ENCODE data around the gene RGS11. TPM values are rescaled to one million over a fixed set of nuclear protein-coding genes. Genes with fewer than 3 reads are reported as not detected.

The RGS11 gene
- polyA plus RNA-seq, 1 donor (not counting 4 experiments of a cell fraction or from before 2014, with no cell fraction given) = not detected

DNA sequence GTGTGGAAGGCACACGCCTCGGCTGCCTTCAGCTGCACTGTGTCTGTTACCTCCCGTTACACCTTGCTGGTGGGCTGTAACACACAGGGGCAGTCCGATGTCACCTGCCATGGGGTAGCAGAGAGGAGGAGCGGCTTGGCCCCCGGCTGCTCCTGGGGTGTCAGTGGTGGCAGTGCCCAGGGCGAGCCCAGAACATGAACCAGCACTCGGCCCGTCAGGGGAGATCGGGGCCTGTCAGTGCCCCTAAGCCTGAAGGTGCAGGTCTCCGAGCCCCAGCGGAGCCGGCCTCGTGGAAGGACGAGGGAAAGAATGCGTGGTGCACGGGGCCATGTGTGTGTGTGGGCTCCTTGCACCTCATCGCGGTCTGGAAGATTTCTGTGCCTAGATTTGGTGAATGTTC, 15.4 kb downstream of the RGS11 start:
- dilution Hi-C loops (cut with MboI; ENCODE audit: extremely low pct_ligation_motif_present, low sequenced_read_pairs) = no loop called here
- Histone ChIP-seq H4K20me1 (ENCODE audit: control insufficient read depth, extremely low read depth, insufficient read depth, low read length) (no peaks in the 10 kb centered on the region), H3K27me3 (ENCODE audit: control insufficient read depth, extremely low read depth, insufficient read depth, low read length) (no peaks in the 10 kb centered on the region), H3K36me3 (ENCODE audit: control insufficient read depth in 2 of 2, extremely low read depth in 1 of 2, insufficient read depth in 2 of 2, low read length in 2 of 2) (peaks cover 0 to 16% of the 10 kb centered on the region in 2 experiments), H3K4me2 (ENCODE audit: control insufficient read depth, extremely low read depth, insufficient read depth, low read depth, low read length) (no peak overlapping the region), H3K9me3 (ENCODE audit: control insufficient read depth, low read depth, low read length) (no peaks in the 10 kb centered on the region), H3K9ac (ENCODE audit: control insufficient read depth, extremely low read depth, insufficient read depth, low read length) (no peak overlapping the region), H2AFZ (ENCODE audit: control insufficient read depth, low read length) (no peak overlapping the region), H3K4me3 (ENCODE audit: control insufficient read depth in 2 of 3, extremely low read depth in 1 of 3, insufficient read depth in 2 of 3, low read depth in 1 of 3, low read length in 3 of 3) (no peak overlapping the region), H3K4me1 (ENCODE audit: control insufficient read depth, extremely low read depth, insufficient read depth, low read length) (no peaks in the 10 kb centered on the region), H3K79me2 (ENCODE audit: control insufficient read depth, insufficient read depth, low read length) (no peaks in the 10 kb centered on the region), H3K9me1 (ENCODE audit: control insufficient read depth, extremely low read depth, insufficient read depth, low read length) (no peaks in the 10 kb centered on the region), H3K27ac (ENCODE audit: control insufficient read depth, insufficient read depth, low read length) (no peak overlapping the region)
- TF ChIP-seq EZH2 (IDR thresholded peaks at IDR 0.05; ENCODE audit: low read length) = no peak
- TF ChIP-seq, protein P1, sequence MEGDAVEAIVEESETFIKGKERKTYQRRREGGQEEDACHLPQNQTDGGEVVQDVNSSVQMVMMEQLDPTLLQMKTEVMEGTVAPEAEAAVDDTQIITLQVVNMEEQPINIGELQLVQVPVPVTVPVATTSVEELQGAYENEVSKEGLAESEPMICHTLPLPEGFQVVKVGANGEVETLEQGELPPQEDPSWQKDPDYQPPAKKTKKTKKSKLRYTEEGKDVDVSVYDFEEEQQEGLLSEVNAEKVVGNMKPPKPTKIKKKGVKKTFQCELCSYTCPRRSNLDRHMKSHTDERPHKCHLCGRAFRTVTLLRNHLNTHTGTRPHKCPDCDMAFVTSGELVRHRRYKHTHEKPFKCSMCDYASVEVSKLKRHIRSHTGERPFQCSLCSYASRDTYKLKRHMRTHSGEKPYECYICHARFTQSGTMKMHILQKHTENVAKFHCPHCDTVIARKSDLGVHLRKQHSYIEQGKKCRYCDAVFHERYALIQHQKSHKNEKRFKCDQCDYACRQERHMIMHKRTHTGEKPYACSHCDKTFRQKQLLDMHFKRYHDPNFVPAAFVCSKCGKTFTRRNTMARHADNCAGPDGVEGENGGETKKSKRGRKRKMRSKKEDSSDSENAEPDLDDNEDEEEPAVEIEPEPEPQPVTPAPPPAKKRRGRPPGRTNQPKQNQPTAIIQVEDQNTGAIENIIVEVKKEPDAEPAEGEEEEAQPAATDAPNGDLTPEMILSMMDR (optimal IDR thresholded peaks at IDR 0.05 in 1 of 3, IDR thresholded peaks at IDR 0.05 in 1 of 3, conservative IDR thresholded peaks at IDR 0.05 in 1 of 3; ENCODE audit: extremely low read depth in 1 of 3, insufficient read depth in 2 of 3, low read length in 3 of 3) = no peak
- FAIRE-seq (no peak), DNase-seq (ENCODE audit: low read depth, low spot score) (no peak)

DNA sequence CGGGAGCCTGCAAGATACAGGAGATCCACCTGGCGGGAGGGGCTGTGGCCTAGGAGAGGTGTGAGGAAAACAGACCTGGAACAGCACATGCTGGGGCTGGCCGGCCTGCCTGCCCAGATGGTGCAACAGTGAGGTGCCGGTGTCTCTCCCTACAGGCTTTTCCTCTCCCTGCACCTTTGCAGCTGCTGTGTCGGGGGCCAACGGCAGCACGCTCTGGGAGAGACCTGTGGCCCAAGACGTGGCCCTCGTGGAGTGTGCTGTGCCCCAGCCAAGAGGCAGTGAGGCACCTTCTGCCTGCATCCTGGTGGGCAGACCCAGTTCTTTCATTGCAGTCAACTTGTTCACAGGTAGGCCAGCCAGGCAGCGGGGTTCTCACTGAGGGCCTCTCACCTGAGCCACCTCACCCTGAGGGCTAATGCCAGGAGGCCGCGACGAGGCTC, 15.9 kb downstream of the RGS11 start:
- Histone ChIP-seq H3K9me3 (ENCODE audit: control insufficient read depth, low read depth, low read length) (no peaks in the 10 kb centered on the region), H3K9ac (ENCODE audit: control insufficient read depth, extremely low read depth, insufficient read depth, low read length) (no peak overlapping the region), H3K36me3 (ENCODE audit: control insufficient read depth in 2 of 2, extremely low read depth in 1 of 2, insufficient read depth in 2 of 2, low read length in 2 of 2) (peaks cover 0 to 16% of the 10 kb centered on the region in 2 experiments), H3K4me2 (ENCODE audit: control insufficient read depth, extremely low read depth, insufficient read depth, low read depth, low read length) (no peak overlapping the region), H3K4me1 (ENCODE audit: control insufficient read depth, extremely low read depth, insufficient read depth, low read length) (no peaks in the 10 kb centered on the region), H2AFZ (ENCODE audit: control insufficient read depth, low read length) (no peak overlapping the region), H3K27ac (ENCODE audit: control insufficient read depth, insufficient read depth, low read length) (no peak overlapping the region), H3K27me3 (ENCODE audit: control insufficient read depth, extremely low read depth, insufficient read depth, low read length) (no peaks in the 10 kb centered on the region), H3K9me1 (ENCODE audit: control insufficient read depth, extremely low read depth, insufficient read depth, low read length) (no peaks in the 10 kb centered on the region), H3K79me2 (ENCODE audit: control insufficient read depth, insufficient read depth, low read length) (no peaks in the 10 kb centered on the region), H4K20me1 (ENCODE audit: control insufficient read depth, extremely low read depth, insufficient read depth, low read length) (no peaks in the 10 kb centered on the region), H3K4me3 (ENCODE audit: control insufficient read depth in 2 of 3, extremely low read depth in 1 of 3, insufficient read depth in 2 of 3, low read depth in 1 of 3, low read length in 3 of 3) (no peak overlapping the region)
- TF ChIP-seq, protein P1 (optimal IDR thresholded peaks at IDR 0.05 in 1 of 3, IDR thresholded peaks at IDR 0.05 in 1 of 3, conservative IDR thresholded peaks at IDR 0.05 in 1 of 3; ENCODE audit: extremely low read depth in 1 of 3, insufficient read depth in 2 of 3, low read length in 3 of 3) = no peak
- TF ChIP-seq EZH2 (IDR thresholded peaks at IDR 0.05; ENCODE audit: low read length) = no peak
- FAIRE-seq = no peak
- no peak for DNase-seq (ENCODE audit: low read depth, low spot score)
- dilution Hi-C loops (cut with MboI; ENCODE audit: extremely low pct_ligation_motif_present, low sequenced_read_pairs) = no loop called here
